LNCAP (cell line): ENCODE results near the gene PEX10.

Source experiments
- TF ChIP-seq, protein P1 (sequence below): fragments of 450-650 bp; IDR thresholded peaks from 2 replicates; pipeline ENCODE4 v1.5.1; 2017; ENCODE audit warnings: mild to moderate bottlenecking

PEX10 gene

DNA sequence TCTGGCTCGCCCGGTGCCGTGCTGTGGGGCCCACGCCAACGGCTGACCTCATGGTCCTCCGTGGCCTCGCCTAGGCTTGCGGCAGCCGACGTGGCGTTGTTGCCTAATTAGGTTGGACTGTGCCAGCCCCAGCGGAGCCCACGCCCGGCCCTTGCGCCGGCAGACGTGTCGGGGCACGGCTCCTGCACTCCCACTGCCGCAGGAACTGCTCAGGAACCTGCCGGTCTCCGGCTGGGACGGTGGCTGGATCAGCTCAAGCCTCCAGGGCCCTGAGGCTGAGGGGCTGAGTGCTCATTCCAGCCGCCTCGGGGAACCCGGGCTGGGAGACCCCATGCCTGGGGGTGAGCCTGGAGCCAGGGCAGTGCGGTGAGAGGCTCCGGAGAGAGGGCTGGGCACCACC is 16.1 kb upstream of the PEX10 start:
- TF ChIP-seq, protein P1, sequence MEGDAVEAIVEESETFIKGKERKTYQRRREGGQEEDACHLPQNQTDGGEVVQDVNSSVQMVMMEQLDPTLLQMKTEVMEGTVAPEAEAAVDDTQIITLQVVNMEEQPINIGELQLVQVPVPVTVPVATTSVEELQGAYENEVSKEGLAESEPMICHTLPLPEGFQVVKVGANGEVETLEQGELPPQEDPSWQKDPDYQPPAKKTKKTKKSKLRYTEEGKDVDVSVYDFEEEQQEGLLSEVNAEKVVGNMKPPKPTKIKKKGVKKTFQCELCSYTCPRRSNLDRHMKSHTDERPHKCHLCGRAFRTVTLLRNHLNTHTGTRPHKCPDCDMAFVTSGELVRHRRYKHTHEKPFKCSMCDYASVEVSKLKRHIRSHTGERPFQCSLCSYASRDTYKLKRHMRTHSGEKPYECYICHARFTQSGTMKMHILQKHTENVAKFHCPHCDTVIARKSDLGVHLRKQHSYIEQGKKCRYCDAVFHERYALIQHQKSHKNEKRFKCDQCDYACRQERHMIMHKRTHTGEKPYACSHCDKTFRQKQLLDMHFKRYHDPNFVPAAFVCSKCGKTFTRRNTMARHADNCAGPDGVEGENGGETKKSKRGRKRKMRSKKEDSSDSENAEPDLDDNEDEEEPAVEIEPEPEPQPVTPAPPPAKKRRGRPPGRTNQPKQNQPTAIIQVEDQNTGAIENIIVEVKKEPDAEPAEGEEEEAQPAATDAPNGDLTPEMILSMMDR, result no peak

DNA sequence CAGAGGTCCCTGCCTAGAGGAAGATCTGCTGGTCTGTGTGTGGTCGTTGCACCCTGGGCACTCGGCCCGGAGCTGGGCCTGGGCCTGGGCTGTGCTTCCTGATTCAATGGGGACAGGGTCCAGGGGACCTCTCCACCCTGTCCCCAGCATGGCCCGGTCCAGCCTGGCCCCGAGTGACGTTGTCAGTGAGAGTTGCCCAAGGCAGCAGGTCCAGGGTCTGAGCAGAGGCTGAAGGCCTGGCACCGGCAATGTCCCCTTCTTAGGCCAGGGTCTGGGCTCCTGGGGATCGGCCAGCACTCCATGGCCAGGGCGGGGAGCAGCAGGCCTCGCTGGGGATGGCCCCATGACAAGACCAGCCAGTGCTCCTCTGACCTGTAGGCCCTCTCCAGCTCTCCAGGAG is 15.6 kb upstream of the PEX10 start:
- TF ChIP-seq, protein P1, result no peak

DNA sequence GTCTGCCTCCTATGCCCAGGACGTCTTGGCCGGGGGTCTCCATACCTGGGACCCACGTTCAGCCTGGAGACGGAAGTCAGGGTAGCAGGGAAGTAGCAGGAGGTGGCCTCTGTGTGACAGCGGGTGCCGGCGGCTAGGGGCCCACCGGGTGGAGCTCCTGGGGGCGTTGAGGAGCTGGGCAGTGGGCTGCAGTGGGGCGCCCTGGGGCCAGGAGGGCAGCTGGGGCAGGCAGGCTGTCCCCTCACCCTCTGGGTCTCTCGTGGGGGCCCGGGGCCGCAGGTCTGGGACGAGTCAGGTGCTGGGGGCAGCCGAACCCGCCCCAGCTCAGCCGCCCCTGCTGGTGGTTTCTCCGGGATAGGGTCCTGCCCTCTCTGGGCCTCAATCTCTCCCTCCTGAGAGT is 14.7 kb upstream of the PEX10 start:
- TF ChIP-seq, protein P1, result no peak

DNA sequence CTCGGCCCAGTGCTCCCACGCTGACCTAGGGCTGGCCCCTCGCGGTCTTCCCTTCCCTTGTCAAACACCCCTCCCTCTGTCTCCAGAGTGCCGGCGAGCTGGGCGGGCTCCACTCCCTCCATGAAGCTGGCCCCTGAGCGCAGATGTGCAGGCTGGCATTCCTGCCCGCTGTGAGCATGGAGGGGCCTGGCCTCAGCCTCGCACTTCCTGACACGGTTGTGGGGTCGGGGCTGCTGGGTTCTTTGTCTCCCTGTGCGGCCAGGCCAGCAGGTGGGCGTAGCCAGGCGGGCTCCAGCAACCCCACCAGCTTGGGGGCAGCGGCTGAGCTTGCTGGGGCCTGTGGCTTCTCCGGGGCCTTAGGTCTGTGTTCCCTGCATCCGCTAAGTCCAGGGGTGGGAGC is 14.2 kb upstream of the PEX10 start:
- TF ChIP-seq, protein P1, result no peak

DNA sequence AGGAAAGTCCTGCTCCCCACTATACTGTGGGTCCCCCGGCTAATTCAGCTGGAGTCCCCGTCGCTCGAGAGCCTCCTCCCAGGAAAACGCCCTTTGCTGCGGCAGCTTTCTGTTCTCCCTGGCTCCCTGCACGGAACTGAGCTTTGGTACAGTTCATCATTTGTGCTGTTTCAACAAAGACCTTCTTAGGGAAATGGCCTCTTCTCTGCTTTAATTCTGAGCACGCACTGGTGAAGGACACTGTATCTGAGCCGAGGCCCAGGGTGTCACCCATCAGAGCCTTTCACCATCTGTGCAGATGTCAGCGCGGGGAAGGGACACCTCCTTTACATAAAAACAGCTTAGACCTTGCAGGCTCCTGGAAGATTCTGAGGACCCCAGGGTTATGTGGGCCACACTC is 13.5 kb upstream of the PEX10 start:
- TF ChIP-seq, protein P1, result no peak

DNA sequence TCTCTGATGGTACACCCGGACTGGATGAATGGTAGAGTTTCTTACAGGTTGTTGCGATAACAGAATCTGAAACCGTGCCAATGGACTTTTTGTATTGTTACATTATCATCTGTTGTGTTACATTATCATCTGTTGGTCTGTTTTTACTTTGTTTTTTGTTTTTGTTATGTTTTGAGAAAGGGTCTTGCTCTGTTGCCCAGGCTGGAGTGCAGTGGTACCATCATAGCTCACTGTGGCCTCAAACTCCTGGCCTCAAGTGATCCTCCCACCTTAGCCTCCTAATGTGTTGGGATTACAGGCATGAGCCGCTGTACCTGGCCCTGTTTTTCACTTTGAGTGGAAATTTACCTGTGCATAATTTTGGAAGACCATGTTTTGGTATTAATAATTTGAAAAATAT is 10.2 kb upstream of the PEX10 start:
- TF ChIP-seq, protein P1, result no peak

DNA sequence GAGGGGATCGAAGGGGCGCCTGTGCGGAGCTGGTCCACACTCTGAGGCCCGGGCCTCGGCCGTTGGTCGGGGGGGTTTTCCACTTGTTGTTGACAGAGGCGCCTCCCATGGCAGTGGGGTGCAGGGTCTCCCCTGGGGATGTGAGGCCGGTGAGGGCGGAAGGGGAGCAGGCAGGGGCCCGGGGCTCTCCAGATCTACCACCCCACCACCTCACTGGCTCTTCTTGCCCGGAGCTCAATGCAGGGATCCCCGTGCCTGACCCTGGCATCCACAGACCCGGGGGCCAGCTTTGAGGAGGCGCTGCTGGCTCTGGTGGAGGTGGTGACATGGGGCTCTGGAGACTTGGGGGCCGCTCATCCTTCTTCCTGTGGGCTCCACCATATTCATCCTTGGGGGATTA is 7.1 kb upstream of the PEX10 start:
- TF ChIP-seq, protein P1, result no peak

DNA sequence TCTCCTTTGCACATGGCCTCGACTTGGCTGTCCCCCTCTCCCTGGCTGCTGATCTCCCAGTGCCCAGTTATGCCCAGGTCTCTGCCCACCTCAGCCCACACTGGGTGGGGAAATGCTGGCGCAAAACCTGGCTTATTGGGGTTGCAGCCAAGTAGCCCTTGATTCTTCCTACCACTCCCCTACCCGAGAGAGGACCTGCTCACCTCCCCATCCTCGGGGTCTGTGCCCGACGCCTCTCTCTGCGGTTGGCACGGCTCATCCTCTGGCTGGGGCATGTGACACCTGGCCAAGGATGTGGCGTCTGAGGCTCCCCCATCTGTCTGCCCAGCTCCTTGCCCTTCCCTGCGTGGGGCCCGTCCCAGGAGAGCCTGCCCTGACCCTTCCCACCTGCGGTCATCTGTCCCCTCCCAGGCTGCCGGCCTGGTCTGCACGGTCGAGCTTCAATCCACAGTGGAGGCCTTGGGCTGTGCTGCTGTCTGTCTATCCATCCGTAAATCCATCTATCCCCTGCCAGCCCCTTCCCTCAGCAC is 6.5 kb upstream of the PEX10 start:
- TF ChIP-seq, protein P1, result no peak
